ENCODE data around the gene FAM181B. TPM values are rescaled to one million over a fixed set of nuclear protein-coding genes. Genes with fewer than 3 reads are reported as not detected.

Gene FAM181B
- not detected in 2 replicates for total RNA-seq

GRCh38 chr11:82733444-82734119, at the start of gene FAM181B:
Gene FAM181B (minus strand): TSS chr11:82733864. CDS start chr11:82733729, 135 bp downstream.
- peak in 1 of 2 donors; percentile 37 for DNase-seq (ENCODE audit: low read depth in 2 of 2)

GRCh38 chr11:82782825-82783374, 49.2 kb upstream of the FAM181B start:
- no peak for DNase-seq (ENCODE audit: low read depth in 2 of 2)

GRCh38 chr11:82778776-82779175, 45.1 kb upstream of the FAM181B start:
- DNase-seq (ENCODE audit: low read depth in 2 of 2) = no peak

GRCh38 chr11:82776377-82776776, 42.7 kb upstream of the FAM181B start:
- DNase-seq (ENCODE audit: low read depth in 2 of 2) = no peak

GRCh38 chr11:82775736-82776346, 42.2 kb upstream of the FAM181B start:
- DNase-seq (ENCODE audit: low read depth in 2 of 2) = peak; percentile 26 to 68

GRCh38 chr11:82775218-82775617, 41.6 kb upstream of the FAM181B start:
- DNase-seq (ENCODE audit: low read depth in 2 of 2) = no peak

- DNase-seq (ENCODE audit: low read depth in 2 of 2) = no peak
These were observed 38.1 kb upstream of the FAM181B start for GRCh38 chr11:82771781-82772180.

GRCh38 chr11:82767123-82767522, 33.5 kb upstream of the FAM181B start:
- DNase-seq (ENCODE audit: low read depth in 2 of 2) = no peak

GRCh38 chr11:82765466-82766034, 31.9 kb upstream of the FAM181B start:
- DNase-seq (ENCODE audit: low read depth in 2 of 2) = no peak

GRCh38 chr11:82763167-82763566, 29.5 kb upstream of the FAM181B start:
- no peak for DNase-seq (ENCODE audit: low read depth in 2 of 2)

GRCh38 chr11:82759649-82760048, 26.0 kb upstream of the FAM181B start:
- DNase-seq (ENCODE audit: low read depth in 2 of 2) = no peak

GRCh38 chr11:82757660-82758357, 24.1 kb upstream of the FAM181B start:
- no peak for DNase-seq (ENCODE audit: low read depth in 2 of 2)

- DNase-seq (ENCODE audit: low read depth in 2 of 2) = no peak
These were observed 23.3 kb upstream of the FAM181B start for GRCh38 chr11:82756765-82757639.

GRCh38 chr11:82754410-82754809, 20.7 kb upstream of the FAM181B start:
- DNase-seq (ENCODE audit: low read depth in 2 of 2) = no peak

GRCh38 chr11:82753921-82754320, 20.3 kb upstream of the FAM181B start:
- DNase-seq (ENCODE audit: low read depth in 2 of 2) = no peak

GRCh38 chr11:82752801-82753200, 19.1 kb upstream of the FAM181B start:
- no peak for DNase-seq (ENCODE audit: low read depth in 2 of 2)

- peak in 1 of 2 donors; percentile 13 for DNase-seq (ENCODE audit: low read depth in 2 of 2)
These were observed 17.0 kb upstream of the FAM181B start for GRCh38 chr11:82750643-82751139.

- DNase-seq (ENCODE audit: low read depth in 2 of 2) = no peak
These were observed 13.8 kb upstream of the FAM181B start for GRCh38 chr11:82747471-82747870.

GRCh38 chr11:82738091-82738490, 4.4 kb upstream of the FAM181B start:
- no peak for DNase-seq (ENCODE audit: low read depth in 2 of 2)

- no peak for DNase-seq (ENCODE audit: low read depth in 2 of 2)
These were observed 436 bp upstream of the FAM181B start for GRCh38 chr11:82734120-82734479.

Measured in dermis microvascular lymphatic vessel endothelial cell (primary cell).